Astrocyte (in vitro differentiated cells and primary cell): Measurements from ENCODE around the gene SSB.

Source experiments
- CTCF ChIP-seq: IDR thresholded peaks from 2 replicates; pipeline ENCODE4 v1.5.1; 2011; ENCODE audit warnings: low read depth, mild to moderate bottlenecking, inconsistent platforms, low read length, moderate library complexity; ENCODE audit not compliant: insufficient read depth
- EZH2 ChIP-seq: IDR thresholded peaks from 2 replicates; pipeline ENCODE4 v1.6.1; 2012; ENCODE audit warnings: mild to moderate bottlenecking, low read length, inconsistent platforms; ENCODE audit not compliant: insufficient read depth

DNA sequence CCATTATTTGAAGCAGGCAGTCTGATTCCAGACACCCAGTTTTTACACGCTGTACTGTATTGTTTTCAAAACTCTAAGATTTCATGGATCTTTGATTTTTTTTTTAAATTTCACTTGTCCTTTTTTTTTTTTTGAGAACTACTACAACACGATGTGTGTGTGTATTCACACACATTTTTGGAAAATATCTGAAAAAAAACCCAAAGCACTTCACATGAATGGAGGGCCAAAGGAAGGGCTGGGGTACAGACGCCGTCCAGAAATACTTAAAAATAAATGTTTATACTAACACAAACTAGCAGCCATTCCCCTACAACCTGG is 314 bp upstream of the SSB start:
- no peak for TF ChIP-seq CTCF
- TF ChIP-seq EZH2, result no peak
